IMR-90 (cell line): ENCODE data around the gene SDHB. TPM values are rescaled to one million over a fixed set of nuclear protein-coding genes. Genes with fewer than 3 reads are reported as not detected.

Experiments used
- ATAC-seq: fragments of 200-7000 bp; cut with Tn5 transposase; 2 replicates; pipeline ENCODE4 v1.9.1; 2020; ENCODE audit warnings: low read depth, mild to moderate bottlenecking, moderate library complexity
- BruUV-seq: library from RNA; stranded (reverse); fragments of 400-500 nt; replicated peaks from 2 replicates; lab custom pipeline; 2021; lab: Mats Ljungman, UMichigan
- CTCF ChIA-PET: fragments of 300-600 bp; formaldehyde crosslinking; extraction: SDS; loops from one replicate; lab custom pipeline; 2021; ENCODE audit warnings: antibody characterized with exemption; lab: Yijun Ruan, JAX
- POLR2A ChIA-PET: fragments of 300-600 bp; sonication (Branson Sonifier 250); formaldehyde crosslinking; loops from one replicate; lab custom pipeline; 2022; ENCODE audit warnings: antibody characterized with exemption; ENCODE audit not compliant: unreplicated experiment; lab: Charles Lee
- DNase-seq: peaks from one replicate; pipeline ENCODE4 v3.0.0; 2013
- H2AFZ ChIP-seq: replicated peaks from 2 replicates; pipeline ENCODE3; 2013; ENCODE audit warnings: low read length, mild to moderate bottlenecking; ENCODE audit not compliant: poor library complexity
- H2AK5ac ChIP-seq: 2 replicates; pipeline ENCODE4 v1.6.1; 2013; ENCODE audit warnings: low read depth, low read length, inconsistent platforms
- H2AK9ac ChIP-seq: replicated peaks from 2 replicates; pipeline ENCODE3; 2013; ENCODE audit warnings: mild to moderate bottlenecking, low read depth, low read length, moderate library complexity; ENCODE audit not compliant: poor library complexity
- H2BK120ac ChIP-seq: 2 replicates; pipeline ENCODE4 v1.6.1; 2013; ENCODE audit warnings: low read depth, low read length, inconsistent platforms
- H2BK15ac ChIP-seq: 3 replicates; pipeline ENCODE4 v1.6.1; 2013; ENCODE audit warnings: low read depth, low read length, inconsistent platforms
- H2BK20ac ChIP-seq: 2 replicates; pipeline ENCODE4 v1.6.1; 2013; ENCODE audit warnings: low read depth, mild to moderate bottlenecking, inconsistent platforms, low read length, moderate library complexity
- H2BK5ac ChIP-seq: 2 replicates; pipeline ENCODE4 v1.6.1; 2013; ENCODE audit warnings: mild to moderate bottlenecking, low read depth, low read length, inconsistent platforms; ENCODE audit not compliant: poor library complexity, severe bottlenecking
- H3K14ac ChIP-seq: replicated peaks from 2 replicates; pipeline ENCODE4 v1.6.1; 2013; ENCODE audit warnings: low read depth, low read length, inconsistent platforms
- H3K18ac ChIP-seq: 2 replicates; pipeline ENCODE4 v1.6.1; 2013; ENCODE audit warnings: low read depth, low read length, control low read depth
- H3K23ac ChIP-seq: 2 replicates; pipeline ENCODE4 v1.6.1; 2013; ENCODE audit warnings: low read depth, low read length, inconsistent platforms
- H3K27ac ChIP-seq: 2 replicates; pipeline ENCODE4 v1.5.1; 2013; ENCODE audit warnings: mild to moderate bottlenecking, control low read depth, low read length; ENCODE audit not compliant: insufficient read depth
- H3K27me3 ChIP-seq: 2 replicates; pipeline ENCODE4 v1.6.1; 2013; ENCODE audit warnings: low read length; ENCODE audit not compliant: control insufficient read depth, insufficient read depth
- H3K36me3 ChIP-seq: 2 replicates; pipeline ENCODE4 v1.6.1; 2013; ENCODE audit warnings: low read length, mixed read lengths; ENCODE audit not compliant: control insufficient read depth, insufficient read depth
- H3K4ac ChIP-seq: 2 replicates; pipeline ENCODE4 v1.6.1; 2013; ENCODE audit warnings: low read depth, low read length, inconsistent platforms
- H3K4me1 ChIP-seq: 2 replicates; pipeline ENCODE4 v1.6.1; 2013; ENCODE audit warnings: low read length, mixed read lengths; ENCODE audit not compliant: control insufficient read depth, insufficient read depth
- H3K4me2 ChIP-seq: 2 replicates; pipeline ENCODE4 v1.6.1; 2013; ENCODE audit warnings: low read depth, mild to moderate bottlenecking, control low read depth, low read length, moderate library complexity
- H3K4me3 ChIP-seq: 2 replicates; pipeline ENCODE4 v1.5.1; 2013; ENCODE audit warnings: low read depth, mild to moderate bottlenecking, control low read depth, low read length, moderate library complexity; ENCODE audit not compliant: insufficient read depth
- H3K56ac ChIP-seq: 2 replicates; pipeline ENCODE4 v1.6.1; 2013; ENCODE audit warnings: low read length, inconsistent platforms; ENCODE audit not compliant: insufficient read depth; ENCODE audit errors: extremely low read depth
- H3K79me1 ChIP-seq, 2 experiments: 2 replicates each; pipeline ENCODE4 v1.6.1; 2013; ENCODE audit warnings: low read length in 2 of 2, inconsistent platforms in 1 of 2, low read depth in 1 of 2
- H3K9ac ChIP-seq: 2 replicates; pipeline ENCODE4 v1.6.1; 2013; ENCODE audit warnings: low read depth, low read length, control low read depth
- H3K9me1 ChIP-seq: 2 replicates; pipeline ENCODE4 v1.6.1; 2013; ENCODE audit warnings: low read length, inconsistent platforms; ENCODE audit not compliant: insufficient read depth
- H3K9me3 ChIP-seq: 2 replicates; pipeline ENCODE4 v1.6.1; 2013; ENCODE audit warnings: low read length; ENCODE audit not compliant: control insufficient read depth, insufficient read depth
- H4K20me1 ChIP-seq: 2 replicates; pipeline ENCODE4 v1.6.1; 2013; ENCODE audit warnings: low read length, inconsistent platforms; ENCODE audit not compliant: insufficient read depth
- H4K5ac ChIP-seq: 2 replicates; pipeline ENCODE4 v1.6.1; 2013; ENCODE audit warnings: mild to moderate bottlenecking, low read depth, low read length, control low read depth
- H4K8ac ChIP-seq, 2 experiments: 2 replicates each; pipeline ENCODE4 v1.6.1; 2013; ENCODE audit warnings: low read depth in 2 of 2, low read length in 2 of 2, control low read depth in 1 of 2, inconsistent platforms in 1 of 2
- H4K91ac ChIP-seq: 2 replicates; pipeline ENCODE4 v1.6.1; 2013; ENCODE audit warnings: low read depth, low read length, inconsistent platforms; ENCODE audit not compliant: insufficient read depth
- CHD1 ChIP-seq: IDR thresholded peaks from 2 replicates; pipeline ENCODE4 v1.6.1; 2012; ENCODE audit warnings: low read depth, low read length, improper control_type of control experiment
- MAZ ChIP-seq: IDR thresholded peaks from 2 replicates; pipeline ENCODE4 v1.6.1; 2012; ENCODE audit warnings: low read depth, mild to moderate bottlenecking, low read length, improper control_type of control experiment, moderate library complexity, borderline replicate concordance
- WGBS, 2 experiments: methylation state at CpG; one replicate each; pipeline versions ENCODE4 v1.1.5 to v1.1.7; 2013; ENCODE audit warnings: missing lambda C conversion rate in 2 of 2; ENCODE audit not compliant: insufficient read length in 1 of 2; ENCODE audit errors: extremely low coverage in 2 of 2; 5-methylcytosine and 5-hydroxymethylcytosine counted together
- dilution Hi-C: fragments of 300-500 bp; cut with HindIII; formaldehyde crosslinking; loops from one replicate; pipeline ENCODE4 v1.14.3; 2018; ENCODE audit warnings: low sequenced_read_pairs; ENCODE audit not compliant: unreplicated experiment
- in situ Hi-C: fragments of 300-500 bp; cut with MboI; formaldehyde crosslinking; loops from 3 replicates; pipeline ENCODE4 v1.14.3; 2019; ENCODE audit warnings: low sequenced_read_pairs, inconsistent platforms, mixed read lengths
- intact Hi-C: fragments of 100-400 bp; cut with micrococcal nuclease; formaldehyde crosslinking; loops from 2 replicates; pipeline ENCODE4 v1.10.0; 2022
- polyA plus RNA-seq, 3 experiments: library from polyadenylated mRNA; depleted of rRNA; stranded (reverse); fragments of >200 nt; gene quantifications; 2 replicates each; pipeline ENCODE4 v1.2.3, GENCODE V29; 2012; ENCODE audit warnings: low replicate concordance in 1 of 3
- total RNA-seq: library from RNA; depleted of rRNA; stranded (reverse); fragments of >200 nt; gene quantifications from 2 replicates; pipeline ENCODE4 v1.2.3, GENCODE V29; 2012

The SDHB gene
- total and polyA plus RNA-seq, 2 of the 4 experiments (the other 2 are of a cell fraction), result 122 to 206 TPM

GRCh38 chr1:17023573-17023972 lies 30.3 kb downstream of the SDHB start:
- Histone ChIP-seq H2BK5ac (no peak overlapping the region), H3K18ac (no peak overlapping the region), H3K27ac (no peak overlapping the region), H2AK5ac (no peak overlapping the region), H3K23ac (no peak overlapping the region), H3K14ac (no peak overlapping the region), H4K20me1 (no peaks in the 10 kb centered on the region), H3K4me1 (no peaks in the 10 kb centered on the region), H3K9me1 (no peaks in the 10 kb centered on the region), H3K56ac (no peak overlapping the region), H3K27me3 (no peaks in the 10 kb centered on the region), H3K9me3 (no peaks in the 10 kb centered on the region), H2AK9ac (no peak overlapping the region), H3K36me3 (peaks cover 67% of the 10 kb centered on the region), H3K4me2 (no peak overlapping the region), H4K91ac (no peak overlapping the region), H3K79me1 (no peaks in the 10 kb centered on the region; a peak in 1 of 4 replicates), H4K5ac (no peak overlapping the region), H3K4ac (no peak overlapping the region), H2AFZ (no peak overlapping the region), H2BK120ac (no peak overlapping the region), H2BK15ac (no peak overlapping the region), H3K4me3 (no peak overlapping the region), H2BK20ac (no peak overlapping the region), H4K8ac (no peak overlapping the region), H3K9ac (no peak overlapping the region)
- POLR2A ChIA-PET, result no interaction called here
- no peak for ATAC-seq
- intact Hi-C loops, result no loop called here
- BruUV-seq, result no TSS peak
- dilution Hi-C loops, result no loop called here
- in situ Hi-C loops, result no loop called here
- DNase-seq, result no peak
- 100% methylated on average over 1 of the region's 3 CpGs; no CpG with 5 or more reads in 1 of the 2 experiments for WGBS, 2 experiments
- CTCF ChIA-PET, result interaction anchor here (1.7 kb wide), 1 partner anchor 10 kb away, joined by 3 read pairs; no protein-coding TSS in a partner anchor
- TF ChIP-seq CHD1 (no peak), MAZ (no peak)
